RPMI7951 (cell line): ENCODE measurements around the gene SLC25A51. TPM values are rescaled to one million over a fixed set of nuclear protein-coding genes. Genes with fewer than 3 reads are reported as not detected.

ENCODE experiments used
- DNase-seq: peaks from one replicate; pipeline ENCODE4 v3.0.0-alpha.2; 2012; ENCODE audit warnings: low read depth
- total RNA-seq: library from RNA; depleted of rRNA; stranded (reverse); fragments of >200 nt; shearing (Covaris generic); gene quantifications from 2 replicates; pipeline ENCODE4 v1.2.3, GENCODE V29; 2014; rRNA removed

The SLC25A51 gene
- total RNA-seq: 47.2 and 55.5 TPM in 2 replicates

GRCh38 chr9:37903647-37904444 lies at the start of gene SLC25A51:
TSS of gene SLC25A51 (minus strand) at chr9:37904127. CDS start at chr9:37888550, 15,577 bp downstream.
- peak; percentile 87 for DNase-seq

GRCh38 chr9:37953206-37953774 lies 49.4 kb upstream of the SLC25A51 start:
- no peak for DNase-seq

- peak; percentile 91 for DNase-seq
Observed at GRCh38 chr9:37952731-37953130, 48.8 kb upstream of the SLC25A51 start.

GRCh38 chr9:37951671-37952449 lies 47.9 kb upstream of the SLC25A51 start:
- DNase-seq: no peak

GRCh38 chr9:37950561-37950960 lies 46.6 kb upstream of the SLC25A51 start:
- no peak for DNase-seq

GRCh38 chr9:37949576-37949975 lies 45.6 kb upstream of the SLC25A51 start:
- DNase-seq: no peak

- DNase-seq: no peak
Observed at GRCh38 chr9:37948417-37948980, 44.6 kb upstream of the SLC25A51 start.

GRCh38 chr9:37947977-37948376 lies 44.0 kb upstream of the SLC25A51 start:
- peak; percentile 55 for DNase-seq

GRCh38 chr9:37947471-37947870 lies 43.5 kb upstream of the SLC25A51 start:
- DNase-seq: no peak

- DNase-seq: no peak
Observed at GRCh38 chr9:37946971-37947370, 43.0 kb upstream of the SLC25A51 start.

GRCh38 chr9:37946041-37946440 lies 42.1 kb upstream of the SLC25A51 start:
- no peak for DNase-seq

- peak; percentile 87 for DNase-seq
Observed at GRCh38 chr9:37944671-37945481, 40.9 kb upstream of the SLC25A51 start.

GRCh38 chr9:37944266-37944650 lies 40.3 kb upstream of the SLC25A51 start:
- peak; percentile 66 for DNase-seq

GRCh38 chr9:37943345-37944265 lies 39.7 kb upstream of the SLC25A51 start:
- peak; percentile 98 for DNase-seq

- no peak for DNase-seq
Observed at GRCh38 chr9:37942621-37943344, 38.9 kb upstream of the SLC25A51 start.

- DNase-seq: no peak
Observed at GRCh38 chr9:37941253-37941652, 37.3 kb upstream of the SLC25A51 start.

- DNase-seq: no peak
Observed at GRCh38 chr9:37939575-37940095, 35.7 kb upstream of the SLC25A51 start.

- peak; percentile 98 for DNase-seq
Observed at GRCh38 chr9:37938121-37938891, 34.4 kb upstream of the SLC25A51 start.
